COLO829 (cell line): ENCODE data around the gene PPP2R1B.
A peak's percentile ranks its signal among the peaks of the same experiment; 100 is the strongest.

Experiments
- DNase-seq: peaks from one replicate; pipeline ENCODE4 v3.0.0; 2012; ENCODE audit warnings: low spot score

PPP2R1B gene

DNA sequence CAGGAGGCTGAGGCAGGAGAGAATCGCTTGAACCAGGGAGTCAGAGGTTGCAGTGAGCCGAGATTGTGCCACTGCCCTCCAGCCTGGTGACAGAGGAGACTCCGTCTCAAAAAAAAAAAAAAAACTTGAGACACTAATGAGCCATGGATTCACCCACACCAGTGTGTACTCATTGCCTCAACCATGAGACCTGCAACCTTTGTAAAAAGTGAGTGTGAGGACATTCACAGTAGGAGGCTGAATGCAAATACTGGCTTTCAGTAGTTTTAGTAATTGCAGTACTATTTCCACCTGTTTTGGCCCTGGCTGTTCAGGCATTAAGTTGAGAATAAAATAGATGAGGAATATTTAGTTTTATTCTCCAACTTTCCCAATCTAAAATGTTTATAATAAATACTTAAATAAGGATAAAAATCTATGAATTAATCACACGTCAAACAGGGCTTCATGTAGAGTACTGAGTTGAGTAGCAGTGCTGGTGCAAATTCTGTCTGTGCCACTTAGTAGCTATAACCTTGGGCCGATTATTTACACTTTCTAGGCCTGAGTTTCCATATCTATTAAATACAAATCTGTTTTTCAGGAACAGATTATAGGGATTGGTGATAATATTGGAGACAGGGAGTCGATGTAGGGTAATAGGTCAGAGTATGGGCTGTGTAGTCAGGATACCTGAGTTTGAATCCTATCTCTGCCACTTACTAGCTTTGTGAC is 72.8 kb downstream of the PPP2R1B start:
- DNase-seq, result no peak

DNA sequence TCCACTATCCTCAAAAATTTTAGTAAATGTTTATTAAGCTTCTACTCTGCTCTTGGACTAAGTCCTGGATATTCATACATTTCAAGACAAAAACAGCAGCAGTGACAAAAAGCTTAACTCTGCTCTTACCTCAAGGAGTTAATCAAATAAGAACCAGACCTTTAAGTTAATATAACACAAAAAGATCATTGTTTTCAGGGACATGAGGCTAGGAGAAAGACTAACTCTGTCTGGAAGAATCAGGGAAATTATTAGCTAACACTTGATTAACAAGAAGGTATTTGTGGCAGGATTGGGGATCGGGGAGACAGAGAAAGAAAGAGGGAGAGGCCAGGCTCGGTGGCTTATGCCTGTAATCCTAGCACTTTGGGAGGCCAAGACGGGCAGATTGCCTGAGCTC is 74.4 kb downstream of the PPP2R1B start:
- peak; percentile 63 for DNase-seq

DNA sequence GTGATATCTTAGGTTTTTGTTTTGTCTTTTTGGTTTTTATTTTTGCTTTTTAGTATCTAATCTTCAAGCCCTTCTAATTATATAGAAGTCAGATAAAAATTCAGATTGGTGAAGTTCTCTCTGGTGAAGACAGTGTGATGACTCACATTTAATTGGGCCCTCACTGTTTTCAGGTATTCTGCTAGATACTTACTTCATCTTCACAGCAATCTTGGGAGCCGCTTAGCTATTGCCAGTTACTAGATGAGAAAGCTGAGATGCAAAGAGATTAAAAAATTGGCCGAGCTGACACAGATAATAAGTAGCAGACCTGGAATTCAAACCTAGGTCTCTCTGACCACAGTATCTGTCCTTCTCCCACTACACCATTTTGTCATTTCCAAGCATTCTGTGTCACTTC is 75.0 kb downstream of the PPP2R1B start:
- DNase-seq, result no peak

DNA sequence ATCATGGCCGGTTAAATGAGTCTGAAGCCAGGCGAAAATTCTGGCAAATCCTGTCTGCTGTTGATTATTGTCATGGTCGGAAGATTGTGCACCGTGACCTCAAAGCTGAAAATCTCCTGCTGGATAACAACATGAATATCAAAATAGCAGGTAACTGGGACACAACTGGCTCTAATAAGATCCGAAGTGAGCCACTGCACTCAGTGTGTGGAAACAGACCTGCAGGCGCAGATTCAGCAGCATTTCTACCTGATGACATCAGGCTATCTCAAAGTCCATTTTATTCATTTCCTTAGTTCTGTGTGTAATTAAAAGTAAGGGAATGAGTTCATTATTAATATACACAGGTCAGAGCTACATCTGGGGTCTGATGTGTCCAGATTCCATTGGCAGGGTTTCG is 78.2 kb downstream of the PPP2R1B start:
- no peak for DNase-seq

DNA sequence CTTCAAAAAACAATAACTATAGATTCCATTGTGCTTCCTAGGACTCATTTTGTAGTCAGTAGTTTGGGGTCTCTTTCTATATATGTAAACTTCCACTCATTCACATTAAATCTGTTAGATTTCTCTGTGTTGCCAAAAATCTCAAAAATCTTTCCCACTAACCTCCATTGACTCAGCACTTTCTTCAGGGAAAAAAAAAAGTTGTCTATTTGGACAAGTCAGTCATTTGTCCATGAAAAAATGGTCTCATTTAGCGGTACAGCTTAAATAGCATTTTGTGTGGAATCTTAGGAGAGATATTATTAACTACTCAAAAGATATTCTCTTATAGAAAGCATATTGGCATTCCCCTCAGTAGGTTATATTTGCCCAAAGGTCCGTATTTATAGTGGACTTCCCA is 81.9 kb downstream of the PPP2R1B start:
- DNase-seq, result no peak

DNA sequence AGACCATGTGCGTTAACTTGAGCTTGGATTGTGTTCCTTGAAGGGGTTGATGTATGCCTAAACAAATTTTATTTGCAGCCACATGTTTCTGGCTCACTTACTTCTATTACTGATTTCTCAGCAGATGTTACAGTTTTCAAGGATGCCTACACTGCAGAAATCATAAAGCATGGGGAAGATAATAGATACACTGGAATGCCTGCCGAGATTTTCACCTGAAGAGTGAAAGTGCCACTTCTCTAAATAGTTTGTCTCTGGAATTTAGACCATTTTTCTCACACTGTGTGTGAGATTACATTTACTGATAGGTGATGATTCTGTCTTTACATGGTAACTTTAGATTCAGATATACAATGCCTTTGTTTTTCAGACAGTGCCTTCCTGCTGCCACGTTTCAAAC is 82.4 kb downstream of the PPP2R1B start:
- no peak for DNase-seq

DNA sequence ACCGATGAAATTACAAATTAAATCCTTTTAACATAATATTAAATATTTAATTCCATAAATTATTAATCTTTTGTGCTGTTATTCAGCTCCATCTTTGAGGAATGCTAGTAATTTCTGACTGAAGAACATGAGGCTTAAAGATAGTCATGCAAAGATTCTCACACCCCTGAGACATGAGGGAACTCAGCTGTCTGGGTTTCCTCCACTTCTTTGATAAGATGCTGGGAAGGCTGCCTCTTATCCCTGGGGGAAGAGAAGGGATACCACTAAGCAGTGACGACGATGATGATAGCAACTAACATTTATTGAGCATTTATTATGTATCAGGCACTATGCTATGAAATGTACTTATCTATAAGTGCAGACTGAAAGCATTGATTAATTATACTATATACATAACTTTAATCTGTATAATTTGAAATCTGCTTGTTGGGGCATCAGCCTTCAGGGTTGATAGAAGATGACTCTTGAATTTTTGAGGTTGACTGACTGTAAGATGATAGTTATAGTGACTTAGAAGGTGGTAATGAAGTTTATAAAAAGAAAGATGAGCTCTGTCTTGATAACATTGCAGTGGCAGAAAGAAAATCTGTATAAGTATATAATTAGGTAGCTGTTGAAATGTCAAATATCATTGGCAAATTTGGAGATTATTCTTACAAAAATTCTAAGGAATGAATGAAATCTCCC is 85.6 kb downstream of the PPP2R1B start:
- no peak for DNase-seq
